H9 (cell line): Measurements from ENCODE around the gene ATF2. TPM values are rescaled to one million over a fixed set of nuclear protein-coding genes. Genes with fewer than 3 reads are reported as not detected.

Source experiments
- DNase-seq: peaks from one replicate; pipeline ENCODE4 v3.0.0-alpha.2; 2017
- H2AFZ ChIP-seq: one replicate; pipeline ENCODE4 v1.6.1; 2013; ENCODE audit warnings: mild to moderate bottlenecking, low read length, control low read depth, moderate library complexity
- H2AK5ac ChIP-seq: 2 replicates; pipeline ENCODE4 v1.6.1; 2013; ENCODE audit warnings: low read length, control low read depth, mixed read lengths; ENCODE audit not compliant: insufficient read length
- H2BK120ac ChIP-seq: one replicate; pipeline ENCODE4 v1.6.1; 2013; ENCODE audit warnings: low read depth, mild to moderate bottlenecking, low read length, control low read depth, inconsistent platforms; ENCODE audit not compliant: poor library complexity, severe bottlenecking
- H2BK12ac ChIP-seq: 2 replicates; pipeline ENCODE4 v1.6.1; 2013; ENCODE audit warnings: low read length, control low read depth, mixed read lengths, low read depth; ENCODE audit not compliant: insufficient read length
- H2BK15ac ChIP-seq: 2 replicates; pipeline ENCODE4 v1.6.1; 2013; ENCODE audit warnings: low read depth, low read length, control low read depth
- H2BK20ac ChIP-seq: one replicate; pipeline ENCODE4 v1.6.1; 2013; ENCODE audit warnings: low read depth, mild to moderate bottlenecking, low read length, control low read depth, inconsistent platforms; ENCODE audit not compliant: poor library complexity, severe bottlenecking
- H2BK5ac ChIP-seq: 2 replicates; pipeline ENCODE4 v1.6.1; 2013; ENCODE audit warnings: low read length, control low read depth, mixed read lengths; ENCODE audit not compliant: insufficient read length
- H3K14ac ChIP-seq: 2 replicates; pipeline ENCODE4 v1.6.1; 2013; ENCODE audit warnings: low read length, control low read depth; ENCODE audit not compliant: insufficient read depth
- H3K18ac ChIP-seq: 2 replicates; pipeline ENCODE4 v1.6.1; 2013; ENCODE audit warnings: low read depth, mild to moderate bottlenecking, mixed read lengths, low read length, control low read depth; ENCODE audit not compliant: insufficient read length
- H3K23ac ChIP-seq: 2 replicates; pipeline ENCODE4 v1.6.1; 2013; ENCODE audit warnings: low read length, control low read depth, mixed read lengths, low read depth; ENCODE audit not compliant: insufficient read length
- H3K23me2 ChIP-seq: 2 replicates; pipeline ENCODE4 v1.6.1; 2013; ENCODE audit warnings: low read depth, mild to moderate bottlenecking, mixed read lengths, low read length, control low read depth; ENCODE audit not compliant: insufficient read length, poor library complexity, severe bottlenecking
- H3K27ac ChIP-seq: 2 replicates; pipeline ENCODE4 v1.5.1; 2013; ENCODE audit warnings: low read length, control low read depth, mixed read lengths, low read depth; ENCODE audit not compliant: insufficient read length
- H3K27me3 ChIP-seq: 2 replicates; pipeline ENCODE4 v1.6.1; 2013; ENCODE audit warnings: low read length, control low read depth, inconsistent platforms; ENCODE audit not compliant: insufficient read depth
- H3K4ac ChIP-seq: 2 replicates; pipeline ENCODE4 v1.6.1; 2013; ENCODE audit warnings: low read depth, mild to moderate bottlenecking, control low read depth, inconsistent platforms, low read length, moderate library complexity
- H3K4me1 ChIP-seq: 2 replicates; pipeline ENCODE4 v1.6.1; 2013; ENCODE audit warnings: low read length, control low read depth, inconsistent platforms; ENCODE audit not compliant: insufficient read depth
- H3K4me2 ChIP-seq: 2 replicates; pipeline ENCODE4 v1.6.1; 2013; ENCODE audit warnings: low read length, control low read depth, mixed read lengths; ENCODE audit not compliant: insufficient read length, insufficient read depth
- H3K56ac ChIP-seq: 2 replicates; pipeline ENCODE4 v1.6.1; 2013; ENCODE audit warnings: low read depth, mild to moderate bottlenecking, mixed read lengths, low read length, control low read depth; ENCODE audit not compliant: insufficient read length
- H3K79me1 ChIP-seq: 2 replicates; pipeline ENCODE4 v1.6.1; 2013; ENCODE audit warnings: low read depth, mild to moderate bottlenecking, moderate library complexity, low read length, control low read depth, inconsistent platforms; ENCODE audit not compliant: insufficient read depth, poor library complexity, severe bottlenecking
- H3K79me2 ChIP-seq: 2 replicates; pipeline ENCODE4 v1.6.1; 2013; ENCODE audit warnings: low read length, control low read depth, inconsistent platforms; ENCODE audit not compliant: insufficient read depth
- H3K9ac ChIP-seq: 2 replicates; pipeline ENCODE4 v1.6.1; 2013; ENCODE audit warnings: low read length, control low read depth, mixed read lengths; ENCODE audit not compliant: insufficient read length; ENCODE audit errors: extremely low read depth
- H3K9me3 ChIP-seq: one replicate; pipeline ENCODE4 v1.6.1; 2013; ENCODE audit warnings: low read depth, low read length, inconsistent platforms; ENCODE audit not compliant: control insufficient read depth
- H3T11ph ChIP-seq: one replicate; pipeline ENCODE4 v1.6.1; 2013; ENCODE audit warnings: mild to moderate bottlenecking, low read length, control low read depth, inconsistent platforms
- H4K20me1 ChIP-seq: one replicate; pipeline ENCODE4 v1.6.1; 2013; ENCODE audit not compliant: control insufficient read depth, insufficient read length, insufficient read depth
- H4K5ac ChIP-seq: 2 replicates; pipeline ENCODE4 v1.6.1; 2013; ENCODE audit warnings: low read depth, mild to moderate bottlenecking, mixed read lengths, low read length, control low read depth; ENCODE audit not compliant: insufficient read length
- H4K8ac ChIP-seq: replicated peaks from 2 replicates; pipeline ENCODE4 v1.6.1; 2013; ENCODE audit warnings: low read length, control low read depth, mixed read lengths, low read depth; ENCODE audit not compliant: insufficient read length
- H4K91ac ChIP-seq: 2 replicates; pipeline ENCODE4 v1.6.1; 2013; ENCODE audit warnings: low read depth, mild to moderate bottlenecking, moderate library complexity, mixed read lengths, low read length, control low read depth; ENCODE audit not compliant: insufficient read length
- H3K27ac Mint-ChIP-seq, 3 experiments: 2 replicates in 2 of 3; 3 replicates in 1 of 3; pipeline ENCODE4 v1.8.0; 2020 to 2021; ENCODE audit warnings: mixed read lengths in 3 of 3, mild to moderate bottlenecking in 1 of 3, moderate library complexity in 1 of 3
- H3K27me3 Mint-ChIP-seq: 2 replicates; pipeline ENCODE4 v1.8.0; 2021; ENCODE audit warnings: low read depth, mild to moderate bottlenecking, moderate library complexity, mixed read lengths
- H3K36me3 Mint-ChIP-seq, 3 experiments: 2 replicates in 2 of 3; 3 replicates in 1 of 3; pipeline ENCODE4 v1.8.0; 2020 to 2021; ENCODE audit warnings: low read depth in 3 of 3, mixed read lengths in 3 of 3; ENCODE audit not compliant: insufficient read depth in 1 of 3
- H3K4me1 Mint-ChIP-seq, 2 experiments: 2 replicates each; pipeline ENCODE4 v1.8.0; 2020; ENCODE audit warnings: mixed read lengths in 2 of 2
- H3K4me3 Mint-ChIP-seq, 2 experiments: 2 replicates in 1 of 2; 3 replicates in 1 of 2; pipeline ENCODE4 v1.8.0; 2020 to 2021; ENCODE audit warnings: mild to moderate bottlenecking in 2 of 2, mixed read lengths in 2 of 2, moderate library complexity in 1 of 2
- H3K9me3 Mint-ChIP-seq, 2 experiments: 2 replicates in 1 of 2; 3 replicates in 1 of 2; pipeline ENCODE4 v1.8.0; 2020; ENCODE audit warnings: mild to moderate bottlenecking in 2 of 2, mixed read lengths in 2 of 2, moderate library complexity in 1 of 2
- WGBS: extraction: QIAGEN DNeasy Blood & Tissue Kit; methylation state at CpG from one replicate; pipeline ENCODE4 v1.1.7; 2013; ENCODE audit warnings: missing lambda C conversion rate, low lambda C conversion rate, mixed read lengths; ENCODE audit not compliant: insufficient read length; ENCODE audit errors: extremely low coverage; 5-methylcytosine and 5-hydroxymethylcytosine counted together
- long read RNA-seq: library from polyadenylated mRNA; unstranded; transcript quantifications from one replicate; pipeline ENCODE4 v2.0.0, GENCODE V29; 2020
- total RNA-seq: library from RNA; stranded (reverse); gene quantifications from 2 replicates; pipeline ENCODE4 v1.2.1, GENCODE V29; 2021
- TF ChIP-seq, protein P1 (sequence below): fragments of 200-600 bp; sonication (generic); conservative IDR thresholded peaks from 3 replicates; pipeline ENCODE4 v1.8.0; 2021; ENCODE audit warnings: antibody characterized with exemption, mild to moderate bottlenecking

The ATF2 gene
- total RNA-seq = 34.9 and 40.9 TPM in 2 replicates
- long read RNA-seq, full-length matches to known transcripts = 98 of 124 reads
- long read RNA-seq, partial matches to known transcripts = 8 of 124 reads
- long read RNA-seq, other reads (novel, unspliced or antisense) = 18 of 124 reads

DNA sequence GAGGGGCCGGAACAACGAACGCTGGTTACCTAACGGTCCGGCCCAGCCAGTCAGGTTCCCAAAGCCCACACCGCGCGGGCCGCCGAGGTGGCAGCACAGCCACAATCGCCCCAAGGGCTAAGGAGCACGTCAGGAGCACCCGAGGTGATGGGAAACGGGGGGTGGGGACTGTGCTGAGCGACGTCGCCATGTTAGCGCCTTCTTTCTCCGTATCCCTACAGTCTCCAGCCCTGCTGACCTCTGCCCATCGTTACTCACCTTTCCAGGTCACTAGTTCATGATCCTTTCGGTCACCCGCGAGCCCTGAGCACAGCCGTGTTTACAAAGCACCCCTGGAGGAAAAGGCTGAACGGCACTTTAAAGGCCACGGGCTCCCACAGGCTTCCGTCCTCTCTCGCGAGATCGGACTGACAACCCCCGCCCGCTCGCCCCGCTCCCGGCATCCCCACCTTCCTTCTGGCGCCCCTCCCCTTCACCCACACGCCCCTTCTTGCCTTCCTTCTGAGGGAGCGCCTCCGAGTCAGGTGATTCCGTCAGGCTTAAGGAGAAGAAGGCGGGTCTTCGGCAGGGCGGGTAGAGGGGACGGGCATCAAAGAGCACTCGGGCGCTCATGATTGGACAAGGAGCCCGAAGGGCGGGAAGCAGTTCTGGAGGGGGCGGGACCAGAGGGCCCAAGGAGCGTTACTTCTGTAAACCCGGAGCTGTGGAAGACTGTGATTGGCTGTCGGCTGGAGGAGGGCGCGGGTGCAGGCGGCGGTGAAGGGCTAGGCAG, at the start of gene ATF2:
ATF2 (minus strand) TSS at position 412 of the 772 bp plus-strand sequence. CDS start 31,760 bp downstream, outside the sequence.
- no CpG with 5 or more reads among the region's 56 CpGs for WGBS
- Histone ChIP-seq H3K79me1 (peaks cover 5% of the 10 kb centered on the region), H2BK20ac (no peak within 1 kb of the TSS), H4K8ac (no peak within 1 kb of the TSS), H2AK5ac (no peak within 1 kb of the TSS), H2BK15ac (no peak within 1 kb of the TSS), H4K20me1 (no peaks in the 10 kb centered on the region), H3K4ac (peak within 1 kb of the TSS; percentile 69; the same call in 1 of the 2 replicates), H4K91ac (no peak within 1 kb of the TSS), H3K9ac (peak within 1 kb of the TSS; percentile 98), H2BK12ac (peak within 1 kb of the TSS; percentile 1), H3K27me3 (no peaks in the 10 kb centered on the region), H2BK120ac (no peak within 1 kb of the TSS), H3K23me2 (no peaks in the 10 kb centered on the region), H3K14ac (peak within 1 kb of the TSS; percentile 94), H3K18ac (peak within 1 kb of the TSS; percentile 82), H3T11ph (no peak within 1 kb of the TSS), H3K9me3 (no peaks in the 10 kb centered on the region), H3K56ac (peak within 1 kb of the TSS; percentile 26), H3K4me1 (no peaks in the 10 kb centered on the region), H3K79me2 (peaks cover 23% of the 10 kb centered on the region; the same call in 1 of the 2 replicates), H3K23ac (no peak within 1 kb of the TSS), H2AFZ (peak within 1 kb of the TSS; percentile 63), H3K4me2 (peak within 1 kb of the TSS; percentile 51), H4K5ac (no peak within 1 kb of the TSS), H2BK5ac (peak within 1 kb of the TSS; percentile 4), H3K27ac (peak within 1 kb of the TSS; percentile 27)
- no peaks in the 10 kb centered on the region; a peak in 1 of 5 replicates for H3K9me3 Mint-ChIP-seq
- peak; percentile 100 for DNase-seq
- H3K4me1 Mint-ChIP-seq = peaks cover 13 to 19% of the 10 kb centered on the region in 2 experiments
- no peaks in the 10 kb centered on the region for H3K27me3 Mint-ChIP-seq
- peak within 1 kb of the TSS; percentile 99 to 100 (median 100) for H3K27ac Mint-ChIP-seq
- TF ChIP-seq, protein P1, sequence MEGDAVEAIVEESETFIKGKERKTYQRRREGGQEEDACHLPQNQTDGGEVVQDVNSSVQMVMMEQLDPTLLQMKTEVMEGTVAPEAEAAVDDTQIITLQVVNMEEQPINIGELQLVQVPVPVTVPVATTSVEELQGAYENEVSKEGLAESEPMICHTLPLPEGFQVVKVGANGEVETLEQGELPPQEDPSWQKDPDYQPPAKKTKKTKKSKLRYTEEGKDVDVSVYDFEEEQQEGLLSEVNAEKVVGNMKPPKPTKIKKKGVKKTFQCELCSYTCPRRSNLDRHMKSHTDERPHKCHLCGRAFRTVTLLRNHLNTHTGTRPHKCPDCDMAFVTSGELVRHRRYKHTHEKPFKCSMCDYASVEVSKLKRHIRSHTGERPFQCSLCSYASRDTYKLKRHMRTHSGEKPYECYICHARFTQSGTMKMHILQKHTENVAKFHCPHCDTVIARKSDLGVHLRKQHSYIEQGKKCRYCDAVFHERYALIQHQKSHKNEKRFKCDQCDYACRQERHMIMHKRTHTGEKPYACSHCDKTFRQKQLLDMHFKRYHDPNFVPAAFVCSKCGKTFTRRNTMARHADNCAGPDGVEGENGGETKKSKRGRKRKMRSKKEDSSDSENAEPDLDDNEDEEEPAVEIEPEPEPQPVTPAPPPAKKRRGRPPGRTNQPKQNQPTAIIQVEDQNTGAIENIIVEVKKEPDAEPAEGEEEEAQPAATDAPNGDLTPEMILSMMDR = no peak
- H3K36me3 Mint-ChIP-seq = peaks cover 3 to 11% (median 3%) of the 10 kb centered on the region in 3 experiments
- peak within 1 kb of the TSS; percentile 99 to 100 for H3K4me3 Mint-ChIP-seq
